H1 (cell line): Measurements from ENCODE around the gene RHBDD1. TPM values are rescaled to one million over a fixed set of nuclear protein-coding genes. Genes with fewer than 3 reads are reported as not detected.

Experiments
- CTCF ChIA-PET: fragments of 300-600 bp; sonication (Branson Sonifier 250); formaldehyde crosslinking; loops from one replicate; lab custom pipeline; 2021; ENCODE audit not compliant: partially characterized antibody; lab: Charles Lee
- POLR2A ChIA-PET: fragments of 300-600 bp; sonication (Branson Sonifier 250); formaldehyde crosslinking; loops from one replicate; lab custom pipeline; 2021; ENCODE audit warnings: inconsistent platforms; ENCODE audit not compliant: partially characterized antibody; lab: Charles Lee
- DNase-seq, 2 experiments: peaks; one replicate each; pipeline versions ENCODE4 v3.0.0 to v3.0.0-alpha.2; 2010 to 2022; ENCODE audit warnings: low spot score in 2 of 2, low read depth in 1 of 2, mixed read lengths in 1 of 2
- FAIRE-seq: peaks from 2 replicates; lab custom pipeline; 2011; peaks lifted over from hg19 to GRCh38; lab: Jason Lieb, UNC
- H2AFZ ChIP-seq: 2 replicates; pipeline ENCODE4 v1.8.1; 2012; ENCODE audit warnings: low read length, inconsistent platforms
- H2AK5ac ChIP-seq: 2 replicates; pipeline ENCODE4 v1.6.1; 2013; ENCODE audit warnings: low read depth, low read length
- H2BK120ac ChIP-seq: replicated peaks from 2 replicates; pipeline ENCODE3; 2013; ENCODE audit warnings: low read depth, low read length, inconsistent platforms
- H2BK12ac ChIP-seq: 2 replicates; pipeline ENCODE4 v1.6.1; 2013; ENCODE audit warnings: low read depth, low read length
- H2BK15ac ChIP-seq: 2 replicates; pipeline ENCODE4 v1.6.1; 2013; ENCODE audit warnings: low read length
- H2BK20ac ChIP-seq: 2 replicates; pipeline ENCODE4 v1.6.1; 2013; ENCODE audit warnings: low read length
- H2BK5ac ChIP-seq: 2 replicates; pipeline ENCODE4 v1.6.1; 2013; ENCODE audit warnings: low read depth, low read length
- H3K14ac ChIP-seq: 2 replicates; pipeline ENCODE4 v1.6.1; 2013; ENCODE audit warnings: inconsistent platforms; ENCODE audit not compliant: insufficient read length
- H3K18ac ChIP-seq: 2 replicates; pipeline ENCODE4 v1.6.1; 2013; ENCODE audit warnings: low read length; ENCODE audit errors: extremely low read depth
- H3K23ac ChIP-seq: 2 replicates; pipeline ENCODE4 v1.6.1; 2013; ENCODE audit warnings: inconsistent platforms; ENCODE audit not compliant: insufficient read length
- H3K23me2 ChIP-seq: 2 replicates; pipeline ENCODE4 v1.6.1; 2013; ENCODE audit warnings: low read depth, low read length
- H3K27ac ChIP-seq: 2 replicates; pipeline ENCODE4 v1.6.1; 2011; ENCODE audit warnings: low read depth, low read length, inconsistent platforms
- H3K27me3 ChIP-seq, 4 experiments: replicated peaks in 1 of 4; 1 replicate in 1 of 4; 2 replicates in 3 of 4; pipeline versions ENCODE4 v1.6.1 to v1.8.1; 2011 to 2013; ENCODE audit warnings: low read length in 3 of 4, mild to moderate bottlenecking in 3 of 4, inconsistent platforms in 2 of 4, mixed read lengths in 2 of 4, moderate library complexity in 1 of 4; ENCODE audit not compliant: control insufficient read depth in 3 of 4, insufficient read depth in 3 of 4; ENCODE audit errors: extremely low read depth in 1 of 4
- H3K36me3 ChIP-seq, 4 experiments: 2 replicates each; pipeline versions ENCODE4 v1.6.1 to v1.8.1; 2011 to 2013; ENCODE audit warnings: mild to moderate bottlenecking in 4 of 4, low read length in 3 of 4, moderate library complexity in 2 of 4, control low read depth in 1 of 4, inconsistent platforms in 1 of 4; ENCODE audit not compliant: insufficient read depth in 4 of 4, control insufficient read depth in 2 of 4
- H3K4ac ChIP-seq: replicated peaks from 2 replicates; pipeline ENCODE3; 2013; ENCODE audit warnings: low read length, low read depth, mixed read lengths, inconsistent platforms; ENCODE audit not compliant: insufficient read length
- H3K4me1 ChIP-seq, 4 experiments: replicated peaks in 1 of 4; 1 replicate in 1 of 4; 2 replicates in 3 of 4; pipeline versions ENCODE4 v1.6.1 to v1.8.1; 2011 to 2013; ENCODE audit warnings: low read length in 3 of 4, inconsistent platforms in 2 of 4, mixed read lengths in 1 of 4; ENCODE audit not compliant: insufficient read depth in 4 of 4, control insufficient read depth in 3 of 4
- H3K4me2 ChIP-seq, 2 experiments: 2 replicates each; pipeline versions ENCODE4 v1.6.1 to v1.8.1; 2011 to 2013; ENCODE audit warnings: low read depth in 2 of 2, low read length in 2 of 2, control low read depth in 1 of 2, inconsistent platforms in 1 of 2, mild to moderate bottlenecking in 1 of 2; ENCODE audit not compliant: insufficient read depth in 1 of 2
- H3K4me3 ChIP-seq, 4 experiments: fragments of 200-600, 300-600 bp in 1 of 4; sonication (generic), shearing (Covaris generic), sonication (Bioruptor Twin) in 1 of 4; 2 replicates each; pipeline versions ENCODE4 v1.5.1 to v1.8.1; 2011 to 2016; ENCODE audit warnings: low read length in 4 of 4, low read depth in 3 of 4, control low read depth in 2 of 4, inconsistent platforms in 2 of 4, mild to moderate bottlenecking in 2 of 4, mixed read lengths in 1 of 4, moderate library complexity in 1 of 4; ENCODE audit not compliant: insufficient read depth in 2 of 4; ENCODE audit errors: extremely low read depth in 1 of 4
- H3K56ac ChIP-seq: replicated peaks from 2 replicates; pipeline ENCODE3; 2013; ENCODE audit warnings: low read depth, mild to moderate bottlenecking, mixed read lengths, low read length, inconsistent platforms; ENCODE audit not compliant: insufficient read length
- H3K79me1 ChIP-seq: 2 replicates; pipeline ENCODE4 v1.6.1; 2013; ENCODE audit warnings: low read depth, low read length, control low read depth
- H3K79me2 ChIP-seq, 2 experiments: 2 replicates each; pipeline versions ENCODE4 v1.6.1 to v1.8.1; 2012 to 2013; ENCODE audit warnings: low read length in 2 of 2, mild to moderate bottlenecking in 2 of 2, inconsistent platforms in 1 of 2; ENCODE audit not compliant: insufficient read depth in 2 of 2, control insufficient read depth in 1 of 2
- H3K9ac ChIP-seq, 4 experiments: replicated peaks in 1 of 4; 1 replicate in 1 of 4; 2 replicates in 3 of 4; pipeline versions ENCODE4 v1.6.1 to v1.8.1; 2011 to 2013; ENCODE audit warnings: low read depth in 3 of 4, low read length in 3 of 4, control low read depth in 2 of 4, mild to moderate bottlenecking in 2 of 4, moderate library complexity in 2 of 4, inconsistent platforms in 1 of 4; ENCODE audit errors: extremely low read depth in 1 of 4
- H3K9me3 ChIP-seq, 2 experiments: 2 replicates each; pipeline versions ENCODE4 v1.6.1 to v1.8.1; 2012 to 2013; ENCODE audit warnings: mild to moderate bottlenecking in 2 of 2, moderate library complexity in 2 of 2, control low read depth in 1 of 2, inconsistent platforms in 1 of 2, low read depth in 1 of 2, low read length in 1 of 2, mixed read lengths in 1 of 2; ENCODE audit not compliant: insufficient read depth in 2 of 2
- H4K20me1 ChIP-seq, 2 experiments: replicated peaks in 1 of 2; 2 replicates each; pipeline versions ENCODE3 to v1.8.1; 2011 to 2013; ENCODE audit warnings: inconsistent platforms in 2 of 2, low read length in 2 of 2, mild to moderate bottlenecking in 1 of 2; ENCODE audit not compliant: insufficient read depth in 2 of 2, control insufficient read depth in 1 of 2
- H4K5ac ChIP-seq: 2 replicates; pipeline ENCODE4 v1.6.1; 2013; ENCODE audit warnings: low read length, low read depth, mixed read lengths, inconsistent platforms; ENCODE audit not compliant: insufficient read length
- H4K8ac ChIP-seq: 2 replicates; pipeline ENCODE4 v1.8.0; 2013; ENCODE audit warnings: mild to moderate bottlenecking, moderate library complexity, low read length, inconsistent platforms; ENCODE audit not compliant: insufficient read depth; ENCODE audit errors: extremely low read depth
- H4K91ac ChIP-seq: replicated peaks from 2 replicates; pipeline ENCODE3; 2013; ENCODE audit warnings: low read length, mixed read lengths, inconsistent platforms; ENCODE audit not compliant: insufficient read length
- CREB1 ChIP-seq: IDR thresholded peaks from 2 replicates; pipeline ENCODE4 v1.6.1; 2012; ENCODE audit warnings: inconsistent platforms
- CTBP2 ChIP-seq: IDR thresholded peaks from 2 replicates; pipeline ENCODE4 v1.7.0; 2011; ENCODE audit warnings: borderline replicate concordance, mild to moderate bottlenecking, moderate library complexity, mixed read lengths, low read length; ENCODE audit not compliant: insufficient read depth, insufficient read length
- FOSL1 ChIP-seq: IDR thresholded peaks from 2 replicates; pipeline ENCODE4 v1.6.1; 2011; ENCODE audit warnings: mild to moderate bottlenecking, low read depth, low read length, moderate library complexity; ENCODE audit not compliant: insufficient read depth
- JUND ChIP-seq: IDR thresholded peaks from 2 replicates; pipeline ENCODE4 v1.6.1; 2011; ENCODE audit warnings: mild to moderate bottlenecking, improper control_type of control experiment, low read length
- NRF1 ChIP-seq: IDR thresholded peaks from 2 replicates; pipeline ENCODE4 v1.6.1; 2011; ENCODE audit warnings: mild to moderate bottlenecking, low read depth, low read length, improper control_type of control experiment
- SUZ12 ChIP-seq: fragments of 200-600 bp; sonication (generic); IDR thresholded peaks from 2 replicates; pipeline ENCODE4 v1.6.1; 2012; ENCODE audit warnings: mild to moderate bottlenecking, inconsistent platforms, low read length, moderate library complexity, mixed read lengths
- ZNF274 ChIP-seq: IDR thresholded peaks from 2 replicates; pipeline ENCODE4 v1.7.0; 2012; ENCODE audit warnings: low read length, borderline replicate concordance; ENCODE audit errors: extremely low read depth
- WGBS, 2 experiments: shearing (Covaris generic) in 1 of 2; methylation state at CpG; one replicate each; pipeline versions ENCODE4 v1.1.6 to v1.1.7; 2013 to 2015; ENCODE audit warnings: low lambda C conversion rate in 2 of 2, mixed read lengths in 2 of 2, inconsistent platforms in 1 of 2, low coverage in 1 of 2, missing lambda C conversion rate in 1 of 2; ENCODE audit not compliant: insufficient replicate concordance in 2 of 2, insufficient coverage in 1 of 2, insufficient read length in 1 of 2; ENCODE audit errors: extremely low coverage in 1 of 2, missing lambda C conversion rate in 1 of 2; 5-methylcytosine and 5-hydroxymethylcytosine counted together
- polyA plus RNA-seq, 7 experiments: library from polyadenylated mRNA; depleted of rRNA in 3 of 7; stranded (reverse) in 5 of 7; unstranded in 2 of 7; fragments of >200 nt in 5 of 7; fragments of 200-250 nt in 2 of 7; gene quantifications; 1 replicate in 5 of 7; 2 replicates in 1 of 7; 4 replicates in 1 of 7; pipeline versions ENCODE4 v1.2.1 to v1.2.3, GENCODE V29; 2011 to 2013; ENCODE audit warnings: missing spikeins in 2 of 7, mixed read lengths in 2 of 7
- total RNA-seq: library from RNA; stranded (reverse); fragmentation: NEBNext Ultra II Directional; extraction: Animal tissue kit (Norgen Biotek cat#: 25700); gene quantifications from 2 replicates; pipeline ENCODE4 v1.2.1, GENCODE V29; 2021

Gene RHBDD1
- total and polyA plus RNA-seq, 2 of the 8 experiments (the other 6 are each of a cell fraction or from before 2014, with no cell fraction given) = 10.5 to 23.1 TPM

- no peak overlapping the region for H2BK15ac ChIP-seq
- POLR2A ChIA-PET = interaction anchor here (0.8 kb wide), 1 partner anchor 26 kb away, joined by 3 read pairs; no protein-coding TSS in a partner anchor
- FAIRE-seq (no peak), DNase-seq (no peak)
- H3K14ac ChIP-seq = no peak overlapping the region
- no peaks in the 10 kb centered on the region for H3K9me3 ChIP-seq
- H3K27me3 ChIP-seq = no peaks in the 10 kb centered on the region
- CTCF ChIA-PET = no interaction called here
- no peak overlapping the region for H2BK5ac ChIP-seq
- H3K23ac ChIP-seq = no peak overlapping the region
- H2BK120ac ChIP-seq = no peak overlapping the region
- H3K4ac ChIP-seq = no peak overlapping the region
- no peak overlapping the region for H4K8ac ChIP-seq
- H3K23me2 ChIP-seq = no peaks in the 10 kb centered on the region
- WGBS, 2 experiments = 95% methylated on average over 4 of the region's 4 CpGs; no CpG with 5 or more reads in 1 of the 2 experiments
- no peak overlapping the region for H3K9ac ChIP-seq
- H2BK12ac ChIP-seq = no peak overlapping the region
- no peak overlapping the region for H4K91ac ChIP-seq
- no peak overlapping the region for H3K56ac ChIP-seq
- no peaks in the 10 kb centered on the region for H3K79me2 ChIP-seq
- H3K27ac ChIP-seq = no peak overlapping the region
- no peak overlapping the region for H3K4me2 ChIP-seq
- H4K5ac ChIP-seq = no peak overlapping the region
- H3K36me3 ChIP-seq = no peaks in the 10 kb centered on the region; a peak in 1 of 8 replicates
- H2AK5ac ChIP-seq = no peak overlapping the region
- H3K18ac ChIP-seq = no peak overlapping the region
- no peak overlapping the region for H2BK20ac ChIP-seq
- peaks cover 0 to 1% of the 10 kb centered on the region in 2 experiments for H4K20me1 ChIP-seq
- H2AFZ ChIP-seq = no peak overlapping the region
- H3K79me1 ChIP-seq = no peaks in the 10 kb centered on the region; the same call in 1 of the 2 replicates
- H3K4me3 ChIP-seq = no peak overlapping the region
- H3K4me1 ChIP-seq = no peaks in the 10 kb centered on the region
- TF ChIP-seq CTBP2 = no peak
- TF ChIP-seq JUND = no peak
- TF ChIP-seq ZNF274 = no peak
- TF ChIP-seq SUZ12 = no peak
- no peak for TF ChIP-seq FOSL1
- TF ChIP-seq NRF1 = no peak
- no peak for TF ChIP-seq CREB1
Measured at GRCh38 chr2:226888971-226889370, 53.1 kb downstream of the RHBDD1 start.
